Neural cell (in vitro differentiated cells): ENCODE data around the gene COL1A1. TPM values are rescaled to one million over a fixed set of nuclear protein-coding genes. Genes with fewer than 3 reads are reported as not detected.

Experiments
- H2AFZ ChIP-seq: fragments of 200-600, 300-800 bp; sonication (generic), shearing (Covaris generic); 2 replicates; pipeline ENCODE4 v1.6.0; 2014; ENCODE audit warnings: low read depth, mild to moderate bottlenecking, antibody characterized with exemption, low read length, moderate library complexity
- H3F3A ChIP-seq: fragments of 200-600 bp; shearing (Covaris generic); 2 replicates; pipeline ENCODE4 v1.6.1; 2016; ENCODE audit warnings: mild to moderate bottlenecking, moderate library complexity, mixed read lengths, antibody characterized with exemption, low read length; ENCODE audit not compliant: insufficient read depth, poor library complexity, severe bottlenecking
- H3K27ac ChIP-seq: fragments of 200-600, 300-800 bp; sonication (generic), shearing (Covaris generic); 2 replicates; pipeline ENCODE4 v1.5.1; 2014; ENCODE audit warnings: mild to moderate bottlenecking, low read length, moderate library complexity
- H3K27me3 ChIP-seq: fragments of 300-800, 200-600 bp; sonication (generic), shearing (Covaris generic); 2 replicates; pipeline ENCODE4 v1.6.0; 2014; ENCODE audit warnings: mild to moderate bottlenecking, low read depth, low read length, moderate library complexity; ENCODE audit not compliant: insufficient read depth
- H3K36me3 ChIP-seq: fragments of 300-800, 200-600 bp; sonication (generic), shearing (Covaris generic); 2 replicates; pipeline ENCODE4 v1.5.1; 2014; ENCODE audit warnings: mild to moderate bottlenecking, antibody characterized with exemption, low read length, moderate library complexity; ENCODE audit not compliant: insufficient read depth
- H3K4me2 ChIP-seq: fragments of 300-800, 200-600 bp; sonication (generic), shearing (Covaris generic); 2 replicates; pipeline ENCODE4 v1.6.0; 2014; ENCODE audit warnings: mild to moderate bottlenecking, low read length
- H3K4me3 ChIP-seq: fragments of 300-800, 200-600 bp; sonication (generic), shearing (Covaris generic); 2 replicates; pipeline ENCODE4 v1.5.1; 2014; ENCODE audit warnings: mild to moderate bottlenecking, low read length, moderate library complexity
- H3K79me2 ChIP-seq: fragments of 200-600 bp; shearing (Covaris generic); replicated peaks from 2 replicates; pipeline ENCODE4 v1.6.0; 2014; ENCODE audit warnings: mild to moderate bottlenecking, low read length, moderate library complexity; ENCODE audit not compliant: insufficient read depth
- H3K9ac ChIP-seq: fragments of 300-800, 200-600 bp; sonication (generic), shearing (Covaris generic); 2 replicates; pipeline ENCODE4 v1.6.1; 2016; ENCODE audit warnings: mild to moderate bottlenecking, low read length, mixed read lengths
- H3K9me2 ChIP-seq: fragments of 200-600 bp; shearing (Covaris generic); 2 replicates; pipeline ENCODE4 v1.6.1; 2016; ENCODE audit warnings: mild to moderate bottlenecking, low read length, mixed read lengths; ENCODE audit not compliant: insufficient read depth
- H3K9me3 ChIP-seq: fragments of 200-600, 300-800 bp; sonication (generic), shearing (Covaris generic); 2 replicates; pipeline ENCODE4 v1.6.1; 2016; ENCODE audit warnings: mild to moderate bottlenecking, mixed run types, low read length, moderate library complexity, mixed read lengths
- H4K20me1 ChIP-seq: fragments of 200-600 bp; shearing (Covaris generic); 2 replicates; pipeline ENCODE4 v1.6.1; 2016; ENCODE audit warnings: mild to moderate bottlenecking, mixed run types; ENCODE audit not compliant: insufficient read depth
- EP300 ChIP-seq: fragments of 450-650 bp; conservative IDR thresholded peaks from 2 replicates; pipeline ENCODE4 v1.6.1; 2014; ENCODE audit warnings: antibody characterized with exemption, mild to moderate bottlenecking, moderate library complexity; ENCODE audit not compliant: poor library complexity, severe bottlenecking
- EZH2 ChIP-seq: fragments of 200-600, 300-800 bp; shearing (Covaris generic), sonication (generic); IDR thresholded peaks from 2 replicates; pipeline ENCODE4 v1.6.1; 2014; ENCODE audit warnings: antibody characterized with exemption, low read length, borderline replicate concordance, mild to moderate bottlenecking; ENCODE audit not compliant: insufficient read depth, poor library complexity, severe bottlenecking
- MXI1 ChIP-seq: fragments of 450-650 bp; conservative IDR thresholded peaks from 2 replicates; pipeline ENCODE4 v1.6.1; 2014; ENCODE audit warnings: antibody characterized with exemption, mild to moderate bottlenecking; ENCODE audit not compliant: poor library complexity, severe bottlenecking
- POLR2AphosphoS5 ChIP-seq: IDR thresholded peaks from 2 replicates; pipeline ENCODE4 v1.6.1; 2012
- RAD21 ChIP-seq: fragments of 450-650 bp; conservative IDR thresholded peaks from 2 replicates; pipeline ENCODE4 v1.6.1; 2014; ENCODE audit warnings: antibody characterized with exemption, mild to moderate bottlenecking, moderate library complexity
- SMC3 ChIP-seq: fragments of 450-650 bp; conservative IDR thresholded peaks from 2 replicates; pipeline ENCODE4 v1.6.1; 2014; ENCODE audit warnings: antibody characterized with exemption, mild to moderate bottlenecking, moderate library complexity; ENCODE audit not compliant: poor library complexity
- TAF1 ChIP-seq: IDR thresholded peaks from 2 replicates; pipeline ENCODE4 v1.6.1; 2012; ENCODE audit warnings: low read depth
- polyA plus RNA-seq: library from polyadenylated mRNA; depleted of rRNA; stranded (reverse); fragments of >200 nt; gene quantifications from 2 replicates; pipeline ENCODE4 v1.2.3, GENCODE V29; 2014
- TF ChIP-seq, protein P1 (sequence below): fragments of 450-650 bp; IDR thresholded peaks from 2 replicates; pipeline ENCODE4 v1.5.1; 2014; ENCODE audit warnings: antibody characterized with exemption, mild to moderate bottlenecking, moderate library complexity; ENCODE audit not compliant: poor library complexity, severe bottlenecking
- TF ChIP-seq, protein P2 (sequence below): IDR thresholded peaks from 2 replicates; pipeline ENCODE4 v1.6.1; 2012; ENCODE audit warnings: borderline replicate concordance

The COL1A1 gene
- polyA plus RNA-seq, 1 donor from 2014 or later, result 0.14 TPM

DNA sequence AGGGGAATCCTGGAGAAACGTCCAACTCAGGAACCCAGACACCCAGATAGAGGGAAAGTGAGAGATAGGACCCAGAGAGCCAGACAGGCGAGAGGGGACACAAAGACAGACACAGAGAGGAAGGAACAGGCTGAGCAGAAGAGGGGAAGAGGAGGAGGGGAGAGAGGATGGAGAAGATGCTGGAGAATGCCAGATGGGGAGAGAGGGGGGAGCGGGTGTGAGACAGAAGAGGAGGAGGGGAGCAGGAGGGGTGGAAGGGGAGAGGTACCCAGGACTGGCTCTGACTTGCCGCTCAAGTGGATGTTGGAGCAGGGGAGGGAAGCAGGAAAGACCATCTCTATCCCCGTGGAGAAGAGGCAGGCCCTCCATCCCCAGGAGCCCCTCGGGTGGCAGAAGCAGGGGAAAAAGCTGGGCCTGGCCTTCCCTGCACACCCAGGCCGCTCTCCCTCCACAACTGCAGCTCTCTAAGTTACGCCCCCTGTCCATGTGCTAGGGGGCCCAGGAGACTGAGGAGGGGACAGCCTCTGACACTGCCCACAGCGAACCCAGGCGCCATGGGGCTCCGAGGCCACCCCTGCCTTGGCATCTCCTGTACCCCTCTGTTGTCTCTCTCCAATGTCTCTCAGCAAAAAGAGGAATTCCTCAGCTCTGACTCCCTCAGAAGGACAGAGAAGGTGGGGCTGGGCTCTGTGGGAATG is 55.8 kb downstream of the COL1A1 start:
- H3K36me3 ChIP-seq, result no peaks in the 10 kb centered on the region
- H2AFZ ChIP-seq, result no peak overlapping the region
- no peaks in the 10 kb centered on the region for H3K27me3 ChIP-seq
- H3K4me3 ChIP-seq, result peak overlapping the region; percentile 91
- H3F3A ChIP-seq, result no peaks in the 10 kb centered on the region
- no peaks in the 10 kb centered on the region for H3K9me3 ChIP-seq
- TF ChIP-seq POLR2AphosphoS5 (no peak), RAD21 (no peak), EP300 (no peak), MXI1 (no peak), TAF1 (no peak), SMC3 (no peak), EZH2 (no peak)
- TF ChIP-seq, protein P1, sequence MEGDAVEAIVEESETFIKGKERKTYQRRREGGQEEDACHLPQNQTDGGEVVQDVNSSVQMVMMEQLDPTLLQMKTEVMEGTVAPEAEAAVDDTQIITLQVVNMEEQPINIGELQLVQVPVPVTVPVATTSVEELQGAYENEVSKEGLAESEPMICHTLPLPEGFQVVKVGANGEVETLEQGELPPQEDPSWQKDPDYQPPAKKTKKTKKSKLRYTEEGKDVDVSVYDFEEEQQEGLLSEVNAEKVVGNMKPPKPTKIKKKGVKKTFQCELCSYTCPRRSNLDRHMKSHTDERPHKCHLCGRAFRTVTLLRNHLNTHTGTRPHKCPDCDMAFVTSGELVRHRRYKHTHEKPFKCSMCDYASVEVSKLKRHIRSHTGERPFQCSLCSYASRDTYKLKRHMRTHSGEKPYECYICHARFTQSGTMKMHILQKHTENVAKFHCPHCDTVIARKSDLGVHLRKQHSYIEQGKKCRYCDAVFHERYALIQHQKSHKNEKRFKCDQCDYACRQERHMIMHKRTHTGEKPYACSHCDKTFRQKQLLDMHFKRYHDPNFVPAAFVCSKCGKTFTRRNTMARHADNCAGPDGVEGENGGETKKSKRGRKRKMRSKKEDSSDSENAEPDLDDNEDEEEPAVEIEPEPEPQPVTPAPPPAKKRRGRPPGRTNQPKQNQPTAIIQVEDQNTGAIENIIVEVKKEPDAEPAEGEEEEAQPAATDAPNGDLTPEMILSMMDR, result no peak
- TF ChIP-seq, protein P2, sequence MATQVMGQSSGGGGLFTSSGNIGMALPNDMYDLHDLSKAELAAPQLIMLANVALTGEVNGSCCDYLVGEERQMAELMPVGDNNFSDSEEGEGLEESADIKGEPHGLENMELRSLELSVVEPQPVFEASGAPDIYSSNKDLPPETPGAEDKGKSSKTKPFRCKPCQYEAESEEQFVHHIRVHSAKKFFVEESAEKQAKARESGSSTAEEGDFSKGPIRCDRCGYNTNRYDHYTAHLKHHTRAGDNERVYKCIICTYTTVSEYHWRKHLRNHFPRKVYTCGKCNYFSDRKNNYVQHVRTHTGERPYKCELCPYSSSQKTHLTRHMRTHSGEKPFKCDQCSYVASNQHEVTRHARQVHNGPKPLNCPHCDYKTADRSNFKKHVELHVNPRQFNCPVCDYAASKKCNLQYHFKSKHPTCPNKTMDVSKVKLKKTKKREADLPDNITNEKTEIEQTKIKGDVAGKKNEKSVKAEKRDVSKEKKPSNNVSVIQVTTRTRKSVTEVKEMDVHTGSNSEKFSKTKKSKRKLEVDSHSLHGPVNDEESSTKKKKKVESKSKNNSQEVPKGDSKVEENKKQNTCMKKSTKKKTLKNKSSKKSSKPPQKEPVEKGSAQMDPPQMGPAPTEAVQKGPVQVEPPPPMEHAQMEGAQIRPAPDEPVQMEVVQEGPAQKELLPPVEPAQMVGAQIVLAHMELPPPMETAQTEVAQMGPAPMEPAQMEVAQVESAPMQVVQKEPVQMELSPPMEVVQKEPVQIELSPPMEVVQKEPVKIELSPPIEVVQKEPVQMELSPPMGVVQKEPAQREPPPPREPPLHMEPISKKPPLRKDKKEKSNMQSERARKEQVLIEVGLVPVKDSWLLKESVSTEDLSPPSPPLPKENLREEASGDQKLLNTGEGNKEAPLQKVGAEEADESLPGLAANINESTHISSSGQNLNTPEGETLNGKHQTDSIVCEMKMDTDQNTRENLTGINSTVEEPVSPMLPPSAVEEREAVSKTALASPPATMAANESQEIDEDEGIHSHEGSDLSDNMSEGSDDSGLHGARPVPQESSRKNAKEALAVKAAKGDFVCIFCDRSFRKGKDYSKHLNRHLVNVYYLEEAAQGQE, result no peak
- H3K9me2 ChIP-seq, result no peaks in the 10 kb centered on the region
- peak overlapping the region; percentile 19 for H3K4me2 ChIP-seq
- peaks cover 40% of the 10 kb centered on the region for H4K20me1 ChIP-seq
- peak overlapping the region; percentile 20 for H3K9ac ChIP-seq
- H3K27ac ChIP-seq, result no peak overlapping the region
- peaks cover 43% of the 10 kb centered on the region for H3K79me2 ChIP-seq

DNA sequence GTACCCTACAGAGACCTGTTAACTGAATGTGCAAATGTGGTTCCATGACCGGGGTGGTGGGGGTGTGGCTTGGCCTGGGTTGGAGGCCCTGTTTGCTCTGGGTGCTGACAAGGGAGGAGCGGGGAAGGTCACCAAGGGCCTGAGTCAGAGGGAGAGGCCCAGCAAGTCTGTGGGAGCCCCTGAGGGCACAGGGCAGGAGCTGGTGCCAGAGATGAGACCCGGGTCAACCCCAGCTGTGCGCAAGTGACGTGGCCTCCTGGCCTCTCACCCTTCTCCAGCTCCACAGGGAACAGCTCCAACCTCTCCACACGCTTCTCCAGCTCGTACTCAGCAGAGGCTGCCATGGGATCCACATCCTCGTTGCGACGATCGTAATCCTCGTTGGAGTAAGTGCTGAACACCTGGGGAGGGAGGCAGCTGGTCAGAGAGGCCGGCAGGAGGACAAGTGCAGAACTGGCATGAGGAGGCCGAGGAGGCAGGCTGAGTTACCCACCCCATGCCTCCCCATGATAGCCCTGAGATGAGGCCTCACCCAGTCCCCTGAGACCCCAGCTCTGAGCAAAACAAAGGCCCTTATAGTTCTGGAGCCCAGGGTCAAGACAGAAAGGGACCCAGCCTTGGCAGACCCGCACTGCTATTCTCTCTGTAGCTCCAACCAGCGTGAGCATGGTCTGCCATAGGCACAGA is 56.4 kb downstream of the COL1A1 start:
- no peak for TF ChIP-seq EZH2
- TF ChIP-seq MXI1, result no peak
- no peak for TF ChIP-seq RAD21
- no peak for TF ChIP-seq POLR2AphosphoS5
- TF ChIP-seq, protein P1, result no peak
- no peak for TF ChIP-seq TAF1
- no peak for TF ChIP-seq EP300
- Histone ChIP-seq H3K9ac (no peak overlapping the region), H4K20me1 (peaks cover 40% of the 10 kb centered on the region), H3K79me2 (peaks cover 36% of the 10 kb centered on the region), H3F3A (no peaks in the 10 kb centered on the region), H3K36me3 (peaks cover 5% of the 10 kb centered on the region), H3K9me2 (no peaks in the 10 kb centered on the region), H3K4me2 (no peak overlapping the region), H3K4me3 (peak overlapping the region; percentile 91), H3K9me3 (no peaks in the 10 kb centered on the region), H3K27me3 (no peaks in the 10 kb centered on the region), H3K27ac (no peak overlapping the region), H2AFZ (no peak overlapping the region)
